Measurements from ENCODE around the gene DNASE1L3.

Gene DNASE1L3

GRCh38 chr3:58161435-58162398 lies 49.1 kb downstream of the DNASE1L3 start:
- CTCF ChIA-PET = interaction anchor here (0.9 kb wide), 1 partner anchor 154 kb away, joined by 3 read pairs; the partner anchor contains the start of gene FLNB
- TF ChIP-seq L3MBTL2 (conservative IDR thresholded peaks at IDR 0.05) = no peak
- TF ChIP-seq ZNF384 (IDR thresholded peaks at IDR 0.05) = no peak
- no peak for TF ChIP-seq HDGF (IDR thresholded peaks at IDR 0.05; ENCODE audit: borderline replicate concordance)
- no peak for TF ChIP-seq SP1 (IDR thresholded peaks at IDR 0.05)
- TF ChIP-seq FOXA1 (IDR thresholded peaks at IDR 0.05) = no peak
- no peak for TF ChIP-seq FOXM1 (IDR thresholded peaks at IDR 0.05; ENCODE audit: borderline replicate concordance)
- TF ChIP-seq TARDBP (IDR thresholded peaks at IDR 0.05) = no peak
- TF ChIP-seq ELF4 (IDR thresholded peaks at IDR 0.05) = no peak
- TF ChIP-seq CTBP1 (IDR thresholded peaks at IDR 0.05; ENCODE audit: borderline replicate concordance) = no peak
- no peak for TF ChIP-seq NFRKB (IDR thresholded peaks at IDR 0.05)
- TF ChIP-seq PKNOX1 (IDR thresholded peaks at IDR 0.05) = no peak
- no peak for TF ChIP-seq FOXK2 (IDR thresholded peaks at IDR 0.05)
- TF ChIP-seq SUZ12 (IDR thresholded peaks at IDR 0.05) = no peak
- no peak for TF ChIP-seq BHLHE40 (IDR thresholded peaks at IDR 0.05; ENCODE audit: borderline replicate concordance)
- no peak for TF ChIP-seq LEF1 (IDR thresholded peaks at IDR 0.05; ENCODE audit: borderline replicate concordance)
- no peak for DNase-seq (ENCODE audit: extremely low spot score)
- POLR2A ChIA-PET = no interaction called here

GRCh38 chr3:58160399-58160798 lies 50.4 kb downstream of the DNASE1L3 start:
- CTCF ChIA-PET = interaction anchor here (0.9 kb wide), 1 partner anchor 153 kb away, joined by 3 read pairs; the partner anchor contains the start of gene FLNB
- DNase-seq (ENCODE audit: extremely low spot score) = no peak
- TF ChIP-seq SUZ12 (IDR thresholded peaks at IDR 0.05) (no peak), PKNOX1 (IDR thresholded peaks at IDR 0.05) (no peak), BHLHE40 (IDR thresholded peaks at IDR 0.05; ENCODE audit: borderline replicate concordance) (no peak), CTBP1 (IDR thresholded peaks at IDR 0.05; ENCODE audit: borderline replicate concordance) (no peak), FOXM1 (IDR thresholded peaks at IDR 0.05; ENCODE audit: borderline replicate concordance) (no peak)
- POLR2A ChIA-PET = no interaction called here

GRCh38 chr3:58158442-58159153 lies 52.2 kb downstream of the DNASE1L3 start:
- CTCF ChIA-PET = no interaction called here
- TF ChIP-seq SUZ12 (IDR thresholded peaks at IDR 0.05) (no peak), ARNT (IDR thresholded peaks at IDR 0.05) (no peak), CTBP1 (IDR thresholded peaks at IDR 0.05; ENCODE audit: borderline replicate concordance) (no peak), FOXA1 (IDR thresholded peaks at IDR 0.05) (no peak), TARDBP (IDR thresholded peaks at IDR 0.05) (no peak), FOXK2 (IDR thresholded peaks at IDR 0.05) (no peak), NFRKB (IDR thresholded peaks at IDR 0.05) (no peak), BHLHE40 (IDR thresholded peaks at IDR 0.05; ENCODE audit: borderline replicate concordance) (no peak)
- DNase-seq (ENCODE audit: extremely low spot score) = no peak
- POLR2A ChIA-PET = no interaction called here

GRCh38 chr3:58157700-58158099 lies 53.1 kb downstream of the DNASE1L3 start:
- POLR2A ChIA-PET = no interaction called here
- TF ChIP-seq TARDBP (IDR thresholded peaks at IDR 0.05) (no peak), ZNF384 (IDR thresholded peaks at IDR 0.05) (no peak), FOXA1 (IDR thresholded peaks at IDR 0.05) (no peak), CTBP1 (IDR thresholded peaks at IDR 0.05; ENCODE audit: borderline replicate concordance) (no peak), FOXM1 (IDR thresholded peaks at IDR 0.05; ENCODE audit: borderline replicate concordance) (no peak)
- CTCF ChIA-PET = no interaction called here
- DNase-seq (ENCODE audit: extremely low spot score) = peak; percentile 27

- ChIA-PET CTCF (no interaction called here), POLR2A (no interaction called here)
- DNase-seq (ENCODE audit: extremely low spot score) = no peak
- TF ChIP-seq CTBP1 (IDR thresholded peaks at IDR 0.05; ENCODE audit: borderline replicate concordance) (no peak), SP1 (IDR thresholded peaks at IDR 0.05) (no peak), ARNT (IDR thresholded peaks at IDR 0.05) (no peak), LEF1 (IDR thresholded peaks at IDR 0.05; ENCODE audit: borderline replicate concordance) (no peak), SUZ12 (IDR thresholded peaks at IDR 0.05) (no peak), ELF4 (IDR thresholded peaks at IDR 0.05) (no peak), FOXM1 (IDR thresholded peaks at IDR 0.05; ENCODE audit: borderline replicate concordance) (no peak), BHLHE40 (IDR thresholded peaks at IDR 0.05; ENCODE audit: borderline replicate concordance) (no peak), FOXK2 (IDR thresholded peaks at IDR 0.05) (no peak), FOXA1 (IDR thresholded peaks at IDR 0.05) (no peak)
These were observed 54.9 kb downstream of the DNASE1L3 start for GRCh38 chr3:58155838-58156237.

- no peak for TF ChIP-seq PKNOX1 (IDR thresholded peaks at IDR 0.05)
- TF ChIP-seq FOXK2 (IDR thresholded peaks at IDR 0.05) = no peak
- no peak for TF ChIP-seq FOXM1 (IDR thresholded peaks at IDR 0.05; ENCODE audit: borderline replicate concordance)
- TF ChIP-seq SP1 (IDR thresholded peaks at IDR 0.05) = no peak
- no peak for TF ChIP-seq ZNF384 (IDR thresholded peaks at IDR 0.05)
- TF ChIP-seq SUZ12 (IDR thresholded peaks at IDR 0.05) = no peak
- no peak for TF ChIP-seq CTBP1 (IDR thresholded peaks at IDR 0.05; ENCODE audit: borderline replicate concordance)
- TF ChIP-seq ELF4 (IDR thresholded peaks at IDR 0.05) = no peak
- TF ChIP-seq L3MBTL2 (conservative IDR thresholded peaks at IDR 0.05) = no peak
- ChIA-PET CTCF (interaction anchor here (0.8 kb wide), 1 partner anchor 32 kb away, joined by 3 read pairs; no protein-coding TSS in a partner anchor), POLR2A (no interaction called here)
- DNase-seq (ENCODE audit: extremely low spot score) = no peak
These were observed 55.9 kb downstream of the DNASE1L3 start for GRCh38 chr3:58154626-58155449.
